IMR-90 (cell line): ENCODE data around the gene TOM1. TPM values are rescaled to one million over a fixed set of nuclear protein-coding genes. Genes with fewer than 3 reads are reported as not detected.

Experiments
- ATAC-seq: fragments of 200-7000 bp; cut with Tn5 transposase; 2 replicates; pipeline ENCODE4 v1.9.1; 2020; ENCODE audit warnings: low read depth, mild to moderate bottlenecking, moderate library complexity
- BruUV-seq: library from RNA; stranded (reverse); fragments of 400-500 nt; replicated peaks from 2 replicates; lab custom pipeline; 2021; lab: Mats Ljungman, UMichigan
- CTCF ChIA-PET: fragments of 300-600 bp; formaldehyde crosslinking; extraction: SDS; loops from one replicate; lab custom pipeline; 2021; ENCODE audit warnings: antibody characterized with exemption; lab: Yijun Ruan, JAX
- POLR2A ChIA-PET: fragments of 300-600 bp; sonication (Branson Sonifier 250); formaldehyde crosslinking; loops from one replicate; lab custom pipeline; 2022; ENCODE audit warnings: antibody characterized with exemption; ENCODE audit not compliant: unreplicated experiment; lab: Charles Lee
- DNase-seq: peaks from one replicate; pipeline ENCODE4 v3.0.0; 2013
- H2AFZ ChIP-seq: replicated peaks from 2 replicates; pipeline ENCODE3; 2013; ENCODE audit warnings: low read length, mild to moderate bottlenecking; ENCODE audit not compliant: poor library complexity
- H2AK5ac ChIP-seq: 2 replicates; pipeline ENCODE4 v1.6.1; 2013; ENCODE audit warnings: low read depth, low read length, inconsistent platforms
- H2AK9ac ChIP-seq: replicated peaks from 2 replicates; pipeline ENCODE3; 2013; ENCODE audit warnings: mild to moderate bottlenecking, low read depth, low read length, moderate library complexity; ENCODE audit not compliant: poor library complexity
- H2BK120ac ChIP-seq: 2 replicates; pipeline ENCODE4 v1.6.1; 2013; ENCODE audit warnings: low read depth, low read length, inconsistent platforms
- H2BK15ac ChIP-seq: 3 replicates; pipeline ENCODE4 v1.6.1; 2013; ENCODE audit warnings: low read depth, low read length, inconsistent platforms
- H2BK20ac ChIP-seq: 2 replicates; pipeline ENCODE4 v1.6.1; 2013; ENCODE audit warnings: low read depth, mild to moderate bottlenecking, inconsistent platforms, low read length, moderate library complexity
- H2BK5ac ChIP-seq: 2 replicates; pipeline ENCODE4 v1.6.1; 2013; ENCODE audit warnings: mild to moderate bottlenecking, low read depth, low read length, inconsistent platforms; ENCODE audit not compliant: poor library complexity, severe bottlenecking
- H3K14ac ChIP-seq: replicated peaks from 2 replicates; pipeline ENCODE4 v1.6.1; 2013; ENCODE audit warnings: low read depth, low read length, inconsistent platforms
- H3K18ac ChIP-seq: 2 replicates; pipeline ENCODE4 v1.6.1; 2013; ENCODE audit warnings: low read depth, low read length, control low read depth
- H3K23ac ChIP-seq: 2 replicates; pipeline ENCODE4 v1.6.1; 2013; ENCODE audit warnings: low read depth, low read length, inconsistent platforms
- H3K27ac ChIP-seq: 2 replicates; pipeline ENCODE4 v1.5.1; 2013; ENCODE audit warnings: mild to moderate bottlenecking, control low read depth, low read length; ENCODE audit not compliant: insufficient read depth
- H3K27me3 ChIP-seq: 2 replicates; pipeline ENCODE4 v1.6.1; 2013; ENCODE audit warnings: low read length; ENCODE audit not compliant: control insufficient read depth, insufficient read depth
- H3K36me3 ChIP-seq: 2 replicates; pipeline ENCODE4 v1.6.1; 2013; ENCODE audit warnings: low read length, mixed read lengths; ENCODE audit not compliant: control insufficient read depth, insufficient read depth
- H3K4ac ChIP-seq: 2 replicates; pipeline ENCODE4 v1.6.1; 2013; ENCODE audit warnings: low read depth, low read length, inconsistent platforms
- H3K4me1 ChIP-seq: 2 replicates; pipeline ENCODE4 v1.6.1; 2013; ENCODE audit warnings: low read length, mixed read lengths; ENCODE audit not compliant: control insufficient read depth, insufficient read depth
- H3K4me2 ChIP-seq: 2 replicates; pipeline ENCODE4 v1.6.1; 2013; ENCODE audit warnings: low read depth, mild to moderate bottlenecking, control low read depth, low read length, moderate library complexity
- H3K4me3 ChIP-seq: 2 replicates; pipeline ENCODE4 v1.5.1; 2013; ENCODE audit warnings: low read depth, mild to moderate bottlenecking, control low read depth, low read length, moderate library complexity; ENCODE audit not compliant: insufficient read depth
- H3K56ac ChIP-seq: 2 replicates; pipeline ENCODE4 v1.6.1; 2013; ENCODE audit warnings: low read length, inconsistent platforms; ENCODE audit not compliant: insufficient read depth; ENCODE audit errors: extremely low read depth
- H3K79me1 ChIP-seq, 2 experiments: 2 replicates each; pipeline ENCODE4 v1.6.1; 2013; ENCODE audit warnings: low read length in 2 of 2, inconsistent platforms in 1 of 2, low read depth in 1 of 2
- H3K9ac ChIP-seq: 2 replicates; pipeline ENCODE4 v1.6.1; 2013; ENCODE audit warnings: low read depth, low read length, control low read depth
- H3K9me1 ChIP-seq: 2 replicates; pipeline ENCODE4 v1.6.1; 2013; ENCODE audit warnings: low read length, inconsistent platforms; ENCODE audit not compliant: insufficient read depth
- H3K9me3 ChIP-seq: 2 replicates; pipeline ENCODE4 v1.6.1; 2013; ENCODE audit warnings: low read length; ENCODE audit not compliant: control insufficient read depth, insufficient read depth
- H4K20me1 ChIP-seq: 2 replicates; pipeline ENCODE4 v1.6.1; 2013; ENCODE audit warnings: low read length, inconsistent platforms; ENCODE audit not compliant: insufficient read depth
- H4K5ac ChIP-seq: 2 replicates; pipeline ENCODE4 v1.6.1; 2013; ENCODE audit warnings: mild to moderate bottlenecking, low read depth, low read length, control low read depth
- H4K8ac ChIP-seq, 2 experiments: 2 replicates each; pipeline ENCODE4 v1.6.1; 2013; ENCODE audit warnings: low read depth in 2 of 2, low read length in 2 of 2, control low read depth in 1 of 2, inconsistent platforms in 1 of 2
- H4K91ac ChIP-seq: 2 replicates; pipeline ENCODE4 v1.6.1; 2013; ENCODE audit warnings: low read depth, low read length, inconsistent platforms; ENCODE audit not compliant: insufficient read depth
- BHLHE40 ChIP-seq: fragments of 150-350 bp; IDR thresholded peaks from 2 replicates; pipeline ENCODE4 v1.6.1; 2016; ENCODE audit warnings: mild to moderate bottlenecking, low read depth, low read length
- CEBPB ChIP-seq: IDR thresholded peaks from 2 replicates; pipeline ENCODE4 v1.6.1; 2012; ENCODE audit warnings: low read depth, low read length, improper control_type of control experiment
- CHD1 ChIP-seq: IDR thresholded peaks from 2 replicates; pipeline ENCODE4 v1.6.1; 2012; ENCODE audit warnings: low read depth, low read length, improper control_type of control experiment
- CTCF ChIP-seq: conservative IDR thresholded peaks from 2 replicates; pipeline ENCODE4 v1.5.1; 2012; ENCODE audit warnings: mild to moderate bottlenecking, low read depth, low read length, improper control_type of control experiment
- FOS ChIP-seq: fragments of 150-350 bp; IDR thresholded peaks from 2 replicates; pipeline ENCODE4 v1.6.1; 2016; ENCODE audit warnings: low read depth, low read length
- MAFK ChIP-seq: IDR thresholded peaks from 2 replicates; pipeline ENCODE4 v1.6.1; 2012; ENCODE audit warnings: low read depth, low read length, improper control_type of control experiment
- MAZ ChIP-seq: IDR thresholded peaks from 2 replicates; pipeline ENCODE4 v1.6.1; 2012; ENCODE audit warnings: low read depth, mild to moderate bottlenecking, low read length, improper control_type of control experiment, moderate library complexity, borderline replicate concordance
- MXI1 ChIP-seq: IDR thresholded peaks from 2 replicates; pipeline ENCODE4 v1.6.1; 2012; ENCODE audit warnings: low read depth, mild to moderate bottlenecking, low read length, moderate library complexity, borderline replicate concordance
- NFE2L2 ChIP-seq: fragments of 150-350 bp; IDR thresholded peaks from 2 replicates; pipeline ENCODE4 v1.6.1; 2016; ENCODE audit warnings: low read depth, mild to moderate bottlenecking, low read length
- POLR2A ChIP-seq: IDR thresholded peaks from 2 replicates; pipeline ENCODE4 v1.6.1; 2012; ENCODE audit warnings: mild to moderate bottlenecking, low read depth, low read length
- RAD21 ChIP-seq: IDR thresholded peaks from 2 replicates; pipeline ENCODE4 v1.6.1; 2012; ENCODE audit warnings: low read length, improper control_type of control experiment
- RCOR1 ChIP-seq: IDR thresholded peaks from 2 replicates; pipeline ENCODE4 v1.6.1; 2012; ENCODE audit warnings: mild to moderate bottlenecking, low read length, improper control_type of control experiment; ENCODE audit not compliant: insufficient replicate concordance
- RFX5 ChIP-seq: IDR thresholded peaks from 2 replicates; pipeline ENCODE4 v1.8.0; 2012; ENCODE audit warnings: low read depth, mild to moderate bottlenecking, low read length, moderate library complexity
- SMC3 ChIP-seq: fragments of 150-350 bp; IDR thresholded peaks from 2 replicates; pipeline ENCODE4 v1.6.1; 2016; ENCODE audit warnings: low read depth, mild to moderate bottlenecking, antibody characterized with exemption, low read length, moderate library complexity
- WGBS, 2 experiments: methylation state at CpG; one replicate each; pipeline versions ENCODE4 v1.1.5 to v1.1.7; 2013; ENCODE audit warnings: missing lambda C conversion rate in 2 of 2; ENCODE audit not compliant: insufficient read length in 1 of 2; ENCODE audit errors: extremely low coverage in 2 of 2; 5-methylcytosine and 5-hydroxymethylcytosine counted together
- dilution Hi-C: fragments of 300-500 bp; cut with HindIII; formaldehyde crosslinking; loops from one replicate; pipeline ENCODE4 v1.14.3; 2018; ENCODE audit warnings: low sequenced_read_pairs; ENCODE audit not compliant: unreplicated experiment
- in situ Hi-C: fragments of 300-500 bp; cut with MboI; formaldehyde crosslinking; loops from 3 replicates; pipeline ENCODE4 v1.14.3; 2019; ENCODE audit warnings: low sequenced_read_pairs, inconsistent platforms, mixed read lengths
- intact Hi-C: fragments of 100-400 bp; cut with micrococcal nuclease; formaldehyde crosslinking; loops from 2 replicates; pipeline ENCODE4 v1.10.0; 2022
- polyA plus RNA-seq, 3 experiments: library from polyadenylated mRNA; depleted of rRNA; stranded (reverse); fragments of >200 nt; gene quantifications; 2 replicates each; pipeline ENCODE4 v1.2.3, GENCODE V29; 2012; ENCODE audit warnings: low replicate concordance in 1 of 3
- total RNA-seq: library from RNA; depleted of rRNA; stranded (reverse); fragments of >200 nt; gene quantifications from 2 replicates; pipeline ENCODE4 v1.2.3, GENCODE V29; 2012
- TF ChIP-seq, protein P1 (sequence below): fragments of 150-350 bp; IDR thresholded peaks from 2 replicates; pipeline ENCODE4 v1.6.1; 2016; ENCODE audit warnings: low read depth, mild to moderate bottlenecking, low read length, moderate library complexity, borderline replicate concordance
- TF ChIP-seq, protein P2 (sequence below): fragments of 150-350 bp; IDR thresholded peaks from 2 replicates; pipeline ENCODE4 v1.6.1; 2017; ENCODE audit warnings: mild to moderate bottlenecking, antibody characterized with exemption, low read length, low read depth

Gene TOM1
- total and polyA plus RNA-seq, 2 of the 4 experiments (the other 2 are of a cell fraction): 38.0 to 46.4 TPM

DNA sequence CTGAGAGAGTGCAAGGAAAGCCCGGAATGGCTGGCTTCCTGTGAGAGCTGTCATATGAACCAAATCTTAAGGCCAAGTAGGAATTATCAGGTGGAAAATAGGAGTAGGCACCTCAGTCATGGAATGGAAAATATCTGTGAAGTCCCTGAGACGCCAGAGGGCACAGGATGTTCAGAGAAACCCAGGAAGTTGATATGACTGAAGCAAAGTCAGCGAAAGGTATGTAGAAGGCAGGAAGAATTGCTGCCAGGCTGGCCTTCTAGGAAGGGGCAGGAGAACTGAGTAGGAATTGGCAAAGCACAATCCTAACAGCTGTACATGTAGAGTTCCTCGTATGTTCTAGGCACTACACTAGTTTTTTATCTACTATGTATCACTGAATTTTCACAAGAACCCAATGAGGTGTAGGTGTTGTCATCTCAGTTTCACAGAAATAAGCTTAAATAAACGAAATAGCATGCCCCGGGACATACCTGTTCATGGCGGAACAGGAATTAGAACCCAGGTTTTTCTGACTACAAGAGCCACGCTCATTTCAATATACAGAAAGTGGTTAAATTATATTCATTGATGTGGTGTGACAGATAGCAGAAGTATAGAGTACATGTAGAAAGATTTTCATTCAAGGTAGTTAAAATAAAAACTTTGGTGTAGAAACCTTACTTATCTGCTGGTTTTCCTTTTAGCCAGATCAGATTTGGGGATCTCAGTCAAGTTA, 25.4 kb upstream of the TOM1 start:
- Histone ChIP-seq H2AK5ac (no peak overlapping the region), H2BK120ac (no peak overlapping the region), H3K4me1 (no peaks in the 10 kb centered on the region), H4K20me1 (no peaks in the 10 kb centered on the region; the same call in 1 of the 2 replicates), H2BK20ac (no peak overlapping the region), H3K4me3 (no peak overlapping the region), H2BK5ac (no peak overlapping the region), H3K36me3 (peaks cover 25% of the 10 kb centered on the region), H3K9ac (no peak overlapping the region), H3K23ac (no peak overlapping the region), H2AFZ (no peak overlapping the region), H4K5ac (no peak overlapping the region), H2BK15ac (no peak overlapping the region), H3K4me2 (no peak overlapping the region), H3K56ac (no peak overlapping the region), H3K9me3 (no peaks in the 10 kb centered on the region), H3K27ac (no peak overlapping the region), H3K79me1 (peaks cover 28 to 58% of the 10 kb centered on the region in 2 experiments), H3K27me3 (no peaks in the 10 kb centered on the region), H3K4ac (no peak overlapping the region), H3K18ac (no peak overlapping the region), H4K91ac (no peak overlapping the region), H3K9me1 (peaks cover 4% of the 10 kb centered on the region; the same call in 1 of the 2 replicates), H3K14ac (no peak overlapping the region), H2AK9ac (no peak overlapping the region), H4K8ac (no peak overlapping the region)
- intact Hi-C loops: no loop called here
- ChIA-PET CTCF (no interaction called here), POLR2A (no interaction called here)
- BruUV-seq: no TSS peak
- ATAC-seq (no peak), DNase-seq (no peak)
- in situ Hi-C loops: no loop called here
- dilution Hi-C loops: no loop called here
- 100% methylated on average over 3 of the region's 8 CpGs; no CpG with 5 or more reads in 1 of the 2 experiments for WGBS, 2 experiments
- TF ChIP-seq MXI1 (no peak), MAFK (no peak), NFE2L2 (no peak), POLR2A (no peak), RCOR1 (no peak), CTCF (no peak), FOS (no peak), MAZ (no peak), CHD1 (no peak), BHLHE40 (no peak), SMC3 (no peak), CEBPB (no peak), RFX5 (no peak), RAD21 (no peak)
- TF ChIP-seq, protein P1, sequence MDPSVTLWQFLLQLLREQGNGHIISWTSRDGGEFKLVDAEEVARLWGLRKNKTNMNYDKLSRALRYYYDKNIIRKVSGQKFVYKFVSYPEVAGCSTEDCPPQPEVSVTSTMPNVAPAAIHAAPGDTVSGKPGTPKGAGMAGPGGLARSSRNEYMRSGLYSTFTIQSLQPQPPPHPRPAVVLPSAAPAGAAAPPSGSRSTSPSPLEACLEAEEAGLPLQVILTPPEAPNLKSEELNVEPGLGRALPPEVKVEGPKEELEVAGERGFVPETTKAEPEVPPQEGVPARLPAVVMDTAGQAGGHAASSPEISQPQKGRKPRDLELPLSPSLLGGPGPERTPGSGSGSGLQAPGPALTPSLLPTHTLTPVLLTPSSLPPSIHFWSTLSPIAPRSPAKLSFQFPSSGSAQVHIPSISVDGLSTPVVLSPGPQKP: no peak
- TF ChIP-seq, protein P2, sequence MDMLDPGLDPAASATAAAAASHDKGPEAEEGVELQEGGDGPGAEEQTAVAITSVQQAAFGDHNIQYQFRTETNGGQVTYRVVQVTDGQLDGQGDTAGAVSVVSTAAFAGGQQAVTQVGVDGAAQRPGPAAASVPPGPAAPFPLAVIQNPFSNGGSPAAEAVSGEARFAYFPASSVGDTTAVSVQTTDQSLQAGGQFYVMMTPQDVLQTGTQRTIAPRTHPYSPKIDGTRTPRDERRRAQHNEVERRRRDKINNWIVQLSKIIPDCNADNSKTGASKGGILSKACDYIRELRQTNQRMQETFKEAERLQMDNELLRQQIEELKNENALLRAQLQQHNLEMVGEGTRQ: no peak
